Fibroblast of skin of right quadriceps (primary cell): ENCODE results near the gene RALBP1.

Source experiments
- DNase-seq: peaks from one replicate; pipeline ENCODE4 v3.0.0-alpha.2; 2013

RALBP1 gene

DNA sequence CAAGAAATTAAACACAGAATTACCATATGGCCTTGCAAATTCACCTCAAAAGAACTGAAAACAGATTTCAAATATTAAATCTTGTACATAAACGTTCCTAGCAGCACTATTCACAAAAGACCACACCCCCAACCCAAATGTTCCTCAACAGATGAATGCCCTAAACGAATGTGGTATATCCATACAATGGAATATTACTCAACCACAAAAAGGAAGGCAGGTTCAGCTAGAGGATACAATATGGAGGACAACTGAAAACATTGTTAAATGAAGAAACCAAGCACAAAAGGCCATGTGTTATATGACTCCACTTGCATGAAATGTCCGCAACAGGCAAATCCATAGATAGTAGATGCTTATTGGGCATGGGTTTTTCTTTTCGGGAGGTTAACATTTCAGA lies 77.3 kb downstream of the RALBP1 start:
- DNase-seq = peak; percentile 7

DNA sequence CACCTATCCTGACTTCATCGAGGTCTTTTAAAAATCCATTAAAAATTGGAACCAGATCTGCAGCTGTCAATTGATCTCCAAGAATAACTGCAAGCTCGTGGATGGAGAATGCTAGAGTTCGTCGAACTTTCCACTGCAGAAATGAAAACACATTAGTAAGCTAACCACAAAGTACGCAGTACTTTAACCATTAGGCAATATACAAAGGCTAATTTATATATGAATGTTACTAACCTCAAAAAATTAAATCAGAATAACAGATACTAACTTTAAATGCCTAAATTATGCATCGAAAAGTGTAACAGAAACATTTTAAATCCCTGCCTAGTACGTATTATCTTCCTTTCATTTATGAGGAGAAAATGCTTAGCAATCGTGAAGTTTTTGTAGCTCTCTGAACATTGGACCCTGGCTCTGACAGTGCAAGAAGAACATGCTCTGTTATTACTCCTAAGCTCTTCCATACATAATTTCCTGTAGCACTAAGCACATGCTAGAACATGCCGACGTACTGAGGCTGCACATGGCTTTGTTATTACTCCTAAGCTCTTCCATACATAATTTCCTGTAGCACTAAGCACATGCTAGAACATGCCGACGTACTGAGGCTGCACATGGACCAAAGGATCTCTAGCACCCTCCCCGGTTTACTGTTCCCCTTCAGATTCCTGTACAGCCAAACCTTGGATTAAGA lies 82.1 kb downstream of the RALBP1 start:
- DNase-seq = peak; percentile 36

DNA sequence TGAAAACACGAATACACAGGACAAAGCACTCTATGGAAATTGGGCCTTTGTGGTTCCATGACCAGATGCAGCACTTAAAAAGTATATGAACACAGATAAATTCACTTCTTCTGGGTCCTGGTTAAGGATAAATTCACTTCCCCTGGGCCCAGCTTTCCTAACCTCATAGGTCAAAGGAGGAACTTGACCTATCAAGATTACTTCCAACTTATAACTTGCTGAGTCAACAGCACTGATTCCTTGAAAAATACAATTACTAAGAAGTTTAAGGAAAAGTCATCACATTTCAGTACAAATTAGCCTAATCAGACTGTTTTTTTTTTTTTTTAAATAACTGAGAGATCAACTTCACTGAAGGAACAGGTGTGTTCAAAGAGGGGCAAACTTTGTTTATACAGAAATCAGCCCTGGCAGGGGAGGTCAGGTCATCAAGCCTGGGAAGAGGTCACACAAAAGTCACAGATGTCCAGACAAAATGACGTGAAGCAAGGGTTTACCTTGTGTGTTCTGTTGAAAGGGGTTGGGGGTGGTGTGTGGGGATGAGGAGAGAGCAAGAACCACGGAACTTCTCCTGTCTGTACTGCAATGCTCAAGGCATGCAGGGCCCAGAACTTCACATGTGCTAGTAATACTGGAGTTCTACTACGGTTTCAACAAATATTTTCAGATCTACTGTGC lies 83.2 kb downstream of the RALBP1 start:
- no peak for DNase-seq

DNA sequence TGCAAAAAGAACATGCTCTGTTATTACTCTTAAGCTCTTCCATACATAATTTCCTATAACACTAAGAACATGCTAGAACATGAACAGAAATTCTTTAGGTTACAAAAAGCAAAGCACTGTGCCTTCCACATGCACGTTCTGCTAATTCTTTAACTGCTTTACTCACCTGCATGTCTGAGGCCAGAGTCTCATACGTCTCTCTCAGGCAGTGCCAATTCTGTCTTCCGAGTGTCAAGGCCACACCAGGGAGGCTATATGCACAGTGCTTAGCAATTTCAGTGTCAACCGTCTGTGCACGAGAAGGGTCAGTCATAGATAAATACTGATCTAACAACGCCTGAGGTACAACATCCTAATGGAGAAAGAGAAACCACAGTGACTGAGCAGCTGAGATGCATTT lies 83.9 kb downstream of the RALBP1 start:
- no peak for DNase-seq

DNA sequence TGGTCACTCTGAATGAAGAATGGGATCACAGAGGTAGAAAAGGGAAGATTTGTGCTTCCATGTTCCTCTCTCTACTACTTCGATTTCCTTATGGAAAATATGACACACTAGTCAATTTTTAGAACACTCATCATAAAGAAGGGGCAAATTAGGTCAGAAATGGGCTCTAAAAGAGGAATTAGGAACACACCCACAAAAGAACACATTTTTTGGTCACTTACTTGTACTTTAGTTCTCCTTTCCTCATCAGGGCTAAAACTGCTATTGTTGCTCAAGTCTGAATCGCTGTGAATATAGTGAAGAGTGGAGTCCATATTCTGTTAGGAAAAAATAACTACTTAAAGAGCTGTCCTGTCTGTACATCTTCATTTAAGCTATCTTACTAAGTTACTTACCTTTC lies 86.4 kb downstream of the RALBP1 start:
- DNase-seq = no peak

DNA sequence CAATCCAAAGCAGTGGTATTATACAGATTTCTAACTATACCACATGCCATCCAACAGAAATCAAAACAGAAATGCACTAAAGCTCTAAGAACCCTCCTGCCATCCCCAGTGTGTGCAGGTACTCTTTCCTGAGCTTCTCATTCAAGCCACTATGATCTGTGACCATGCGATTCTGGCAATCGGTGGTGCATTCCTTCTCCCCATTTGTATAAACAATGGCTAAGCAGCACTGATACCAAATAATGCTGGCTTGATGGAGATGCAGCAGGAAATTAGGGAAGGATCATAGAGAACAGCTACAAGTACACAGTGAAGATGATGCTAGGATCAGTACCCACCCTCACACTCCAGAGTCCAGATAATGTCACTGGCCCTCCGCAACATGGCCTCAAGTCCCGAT lies 87.3 kb downstream of the RALBP1 start:
- DNase-seq = no peak

DNA sequence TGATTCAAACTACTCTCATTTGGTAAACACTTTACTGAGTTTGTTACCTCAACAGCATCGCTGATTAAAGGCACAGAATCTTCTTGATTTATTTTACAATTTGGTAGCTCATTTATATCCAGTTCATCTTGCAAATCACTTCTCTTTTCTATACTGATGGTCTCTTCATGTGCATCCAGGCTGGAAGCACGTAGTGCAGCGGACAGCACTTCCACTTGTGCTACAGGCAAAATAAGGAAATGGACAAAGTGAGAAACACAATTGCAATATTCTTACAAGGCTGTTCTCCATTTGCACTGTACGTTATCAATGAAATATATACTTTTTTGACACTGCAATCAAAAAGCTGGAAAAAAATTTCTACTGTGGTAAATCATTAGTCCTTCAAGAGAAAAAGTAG lies 88.0 kb downstream of the RALBP1 start:
- DNase-seq = no peak

DNA sequence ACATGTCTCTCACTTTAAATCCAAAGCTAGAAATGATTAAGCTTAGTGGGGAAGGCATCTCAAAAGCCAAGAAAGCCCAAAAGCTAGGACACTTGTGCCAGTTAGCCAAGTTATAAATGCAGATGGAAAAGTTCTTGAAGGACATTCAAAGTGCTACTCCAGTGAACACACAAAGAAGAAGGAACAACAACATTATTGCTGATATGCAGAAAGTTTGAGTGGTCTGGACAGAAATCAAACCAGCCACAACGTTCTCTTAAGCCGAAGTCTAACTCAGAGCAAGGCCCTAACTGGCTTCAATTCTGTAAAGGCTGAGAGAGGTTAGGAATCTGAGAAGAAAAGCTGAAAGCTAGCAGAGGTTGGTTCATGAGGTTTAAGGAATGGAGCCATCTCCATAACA lies 90.1 kb downstream of the RALBP1 start:
- no peak for DNase-seq

DNA sequence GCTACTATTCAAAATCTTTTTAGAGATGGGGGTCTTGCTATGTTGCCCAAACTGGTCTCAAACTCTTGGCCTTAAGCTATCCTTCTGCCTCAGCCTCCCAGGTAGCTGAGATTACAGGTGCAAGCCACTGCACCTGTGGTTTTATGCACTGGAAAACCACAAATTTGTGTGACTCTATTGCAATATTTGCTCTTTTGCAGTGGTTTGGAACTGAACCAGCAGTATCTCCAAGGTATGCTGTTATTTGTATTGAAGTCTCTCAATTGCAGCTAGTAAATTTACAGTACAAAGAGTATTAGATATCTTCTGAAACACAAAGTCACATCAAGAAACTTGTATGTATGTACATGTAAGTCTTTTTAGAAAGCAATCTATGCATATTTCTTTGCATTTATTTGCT lies 92.9 kb downstream of the RALBP1 start:
- DNase-seq = no peak

DNA sequence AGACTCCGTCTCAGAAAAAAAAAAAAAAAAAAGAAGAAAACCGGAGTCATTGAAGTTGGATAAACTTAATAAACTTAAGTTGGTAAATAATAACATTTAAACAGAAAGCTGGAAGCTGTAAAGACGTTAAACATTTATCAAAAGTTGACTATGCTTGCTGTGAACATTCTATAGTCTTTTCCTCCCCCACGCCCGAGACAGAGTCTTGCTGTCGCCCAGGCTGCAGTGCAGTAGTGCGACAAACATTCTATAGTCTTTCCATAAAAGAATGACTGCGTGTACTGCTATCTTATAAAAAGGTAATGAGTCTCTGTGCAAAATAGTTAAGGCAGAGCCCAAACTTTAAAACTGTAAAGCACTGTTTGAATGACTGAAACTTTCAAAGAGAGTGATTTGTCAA lies 93.9 kb downstream of the RALBP1 start:
- DNase-seq = no peak

DNA sequence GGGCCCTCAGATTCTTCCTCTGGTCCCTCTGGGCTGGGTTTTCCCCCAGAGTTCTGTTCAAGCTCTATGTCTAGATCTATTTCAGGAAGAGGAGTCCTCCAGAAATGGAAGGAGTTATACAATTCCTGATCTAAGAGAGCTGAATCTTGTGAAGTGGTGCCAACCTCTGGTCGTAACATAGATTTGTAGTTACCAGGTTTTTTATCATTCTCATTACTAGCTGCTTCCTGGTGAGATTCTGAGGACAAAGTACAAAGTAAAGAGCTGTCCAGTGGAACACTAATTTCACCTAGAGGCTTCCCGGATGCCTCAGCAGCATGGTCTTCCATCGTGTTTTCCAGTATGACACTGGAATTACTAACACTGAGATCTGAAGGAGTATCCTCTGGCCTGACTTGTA lies 94.9 kb downstream of the RALBP1 start:
- no peak for DNase-seq

DNA sequence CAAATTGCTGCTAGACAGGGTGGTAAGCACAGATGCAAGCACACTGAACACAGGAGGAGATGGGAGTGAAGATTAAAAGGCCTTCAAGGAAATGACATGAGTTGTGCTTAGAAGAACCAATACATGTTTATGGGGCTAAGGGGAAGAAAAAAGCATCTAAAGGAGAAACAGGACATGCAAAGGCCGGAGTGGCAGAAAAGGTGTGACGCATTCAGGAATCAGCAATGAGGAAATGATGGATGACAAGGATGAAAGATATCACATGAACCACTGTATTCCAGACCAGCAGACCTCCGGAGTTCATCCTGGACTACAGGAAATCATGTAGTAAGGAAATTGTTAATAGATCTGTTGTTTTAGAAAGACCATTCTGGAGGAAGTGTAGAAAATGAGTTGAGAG lies 96.2 kb downstream of the RALBP1 start:
- no peak for DNase-seq

DNA sequence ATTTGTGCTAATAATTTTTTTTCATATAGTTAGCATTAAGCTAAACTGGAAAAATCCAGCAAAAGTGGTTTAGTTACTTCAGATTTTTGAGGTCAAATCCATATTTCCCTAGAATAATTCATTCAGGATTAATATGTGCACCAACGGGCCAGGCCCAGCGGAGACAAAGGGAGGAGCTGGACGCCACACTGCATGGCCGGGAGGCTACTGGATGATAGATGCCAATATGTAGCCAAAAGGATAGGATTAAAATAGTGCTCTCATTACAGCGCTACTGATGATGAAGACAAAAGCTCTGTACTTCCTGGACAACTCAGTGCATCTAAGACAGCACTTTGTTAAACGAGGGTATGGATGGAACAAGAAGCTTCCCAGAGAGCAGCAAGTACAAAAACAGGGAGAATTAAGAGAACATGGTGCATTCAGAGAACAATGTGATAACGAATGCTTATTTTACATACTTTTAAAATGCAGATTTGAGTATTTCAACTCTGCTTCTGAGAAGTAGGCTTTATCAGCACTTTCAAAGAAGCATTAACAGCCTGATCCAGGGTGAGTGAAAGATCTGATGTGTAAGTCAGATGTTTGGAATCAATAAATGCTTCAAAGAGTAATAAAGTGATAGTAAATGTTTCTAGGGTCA lies 99.3 kb downstream of the RALBP1 start:
- no peak for DNase-seq

DNA sequence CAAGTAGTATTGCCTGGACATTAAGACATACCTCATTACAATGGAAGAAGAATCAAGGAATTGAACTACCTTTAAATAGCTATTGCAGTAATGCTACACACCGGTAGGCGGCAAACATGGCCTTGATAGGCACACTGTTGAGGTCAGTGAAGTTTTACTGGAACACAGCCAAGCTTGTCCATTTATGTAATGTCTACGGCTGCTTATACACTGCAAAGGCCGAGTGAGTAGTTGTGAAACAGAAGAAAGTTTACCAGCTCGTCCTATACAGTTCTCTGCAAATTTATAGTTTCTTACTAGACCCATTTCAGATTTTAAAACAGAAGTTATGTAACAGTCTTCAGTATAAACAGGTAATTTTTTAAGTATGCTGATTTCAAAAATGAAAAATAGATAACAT lies 100.2 kb downstream of the RALBP1 start:
- DNase-seq = peak; percentile 88

DNA sequence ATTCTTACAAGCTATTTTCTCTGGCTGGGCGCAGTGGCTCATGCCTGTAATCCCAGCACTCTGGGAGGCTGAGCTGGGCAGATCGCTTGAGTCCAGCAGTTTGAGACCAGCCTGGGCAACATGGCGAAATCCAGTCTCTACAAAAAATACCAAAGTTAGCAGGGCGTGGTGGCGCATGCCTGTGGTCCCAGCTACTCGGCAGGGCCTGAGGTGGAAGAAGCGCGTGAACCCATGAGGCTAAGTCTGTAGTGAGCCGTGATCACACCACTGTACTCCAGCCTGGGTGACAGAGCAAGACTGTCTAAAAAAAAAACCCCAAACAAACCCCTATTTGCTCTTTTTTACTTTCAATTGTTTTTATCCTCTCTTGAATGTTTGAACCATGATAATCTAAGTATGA lies 102.0 kb downstream of the RALBP1 start:
- no peak for DNase-seq

DNA sequence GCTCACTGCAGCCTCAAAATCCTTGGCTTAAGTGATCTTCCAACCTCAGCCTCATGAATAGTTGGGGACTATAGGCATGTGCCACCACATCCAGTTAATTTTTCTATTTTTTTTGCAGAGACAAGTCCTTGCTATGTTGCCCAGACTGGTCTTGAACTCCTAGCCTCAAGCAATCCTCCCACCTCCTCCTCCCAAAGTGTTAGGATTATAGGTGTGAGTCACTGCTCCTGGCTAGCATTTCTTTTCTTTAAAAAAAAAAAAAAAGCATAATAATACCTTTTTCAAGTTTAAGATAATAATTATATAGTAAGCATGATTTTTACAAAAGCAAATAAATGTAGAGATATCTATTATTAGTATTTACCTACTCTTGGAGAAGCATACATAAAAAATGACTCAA lies 103.0 kb downstream of the RALBP1 start:
- DNase-seq = no peak

DNA sequence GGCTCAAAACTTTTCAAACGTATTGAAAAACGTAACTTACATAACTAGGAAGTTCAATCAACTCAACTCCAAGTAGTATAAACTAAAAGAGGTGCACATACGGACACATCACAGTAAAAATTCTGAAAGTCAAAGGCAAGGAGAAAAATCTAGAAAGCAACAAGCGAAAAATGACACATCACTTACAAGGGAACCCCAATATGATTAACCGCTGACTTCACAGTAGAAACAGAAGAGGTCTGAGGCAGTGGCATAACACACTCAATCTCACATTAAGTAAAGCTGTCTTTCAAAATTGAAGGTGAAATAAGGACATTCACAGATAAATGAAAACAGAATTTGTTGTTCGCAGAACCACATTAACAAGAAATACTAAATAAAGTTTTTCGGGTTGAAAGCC lies 106.4 kb downstream of the RALBP1 start:
- DNase-seq = no peak

DNA sequence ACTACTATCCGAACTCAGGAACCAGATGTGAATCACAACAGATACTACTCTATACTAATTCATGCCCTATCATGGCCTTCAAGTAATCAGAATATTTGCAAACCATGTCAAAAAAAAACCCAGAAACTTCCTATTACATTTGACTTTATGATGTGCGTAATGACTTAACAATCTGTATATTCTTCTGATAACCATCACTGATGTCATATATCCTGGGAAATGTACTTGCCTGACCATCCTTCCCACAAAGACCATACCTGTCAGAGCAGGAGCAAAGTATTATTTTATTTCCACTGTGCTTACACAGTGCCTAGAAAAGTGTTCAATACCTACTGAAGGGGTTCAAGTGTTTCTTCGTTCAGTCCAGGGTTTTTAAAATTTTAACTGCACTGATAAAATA lies 111.5 kb downstream of the RALBP1 start:
- no peak for DNase-seq
